Germinal center (tissue), 1 donor: ENCODE measurements around the gene GRID2.

Experiments used
- DNase-seq: peaks from one replicate; pipeline ENCODE4 v3.0.0; 2012; ENCODE audit warnings: mixed read lengths, low spot score

The GRID2 gene

DNA sequence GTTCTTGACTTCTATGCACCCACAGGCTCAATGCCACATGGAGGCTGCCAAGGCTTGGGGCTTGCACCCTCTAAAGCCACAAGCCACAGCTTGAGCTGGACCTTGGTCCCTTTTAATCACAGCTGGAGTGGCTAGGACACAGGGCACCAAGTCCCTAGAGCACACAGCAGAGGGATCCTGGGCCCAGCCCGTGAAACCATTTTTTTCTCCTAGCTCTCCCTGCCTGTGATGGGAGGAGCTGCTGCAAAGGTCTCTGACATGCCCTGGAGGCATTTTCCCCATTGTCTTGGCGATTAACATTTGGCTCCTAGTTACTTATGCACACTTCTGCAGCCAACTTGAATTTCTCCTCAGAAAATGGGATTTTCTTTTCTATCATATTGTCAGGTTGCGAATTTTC, 410.9 kb downstream of the GRID2 start:
- DNase-seq, result no peak

DNA sequence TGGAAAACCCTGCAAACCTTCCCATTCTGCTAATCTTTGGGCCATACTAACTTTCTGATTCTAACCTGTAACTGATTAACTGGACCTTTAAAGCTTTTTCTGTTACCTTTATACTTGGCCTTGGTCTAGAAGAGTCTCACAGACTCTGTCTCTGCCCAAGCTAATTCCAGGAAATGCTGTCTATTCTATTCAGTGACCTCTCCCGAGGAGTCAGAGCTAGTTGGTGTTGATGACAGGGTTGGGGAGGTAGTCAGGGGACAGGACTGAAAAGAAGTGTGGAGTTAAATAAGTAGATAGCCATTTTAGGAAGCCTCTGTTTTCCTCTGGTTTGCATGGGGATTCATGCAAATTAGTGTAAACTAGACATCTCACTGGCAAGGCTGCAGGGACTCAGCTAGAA, 429.5 kb downstream of the GRID2 start:
- no peak for DNase-seq

GRCh38 chr4:92735025-92735665, 431.4 kb downstream of the GRID2 start:
- DNase-seq, result no peak

DNA sequence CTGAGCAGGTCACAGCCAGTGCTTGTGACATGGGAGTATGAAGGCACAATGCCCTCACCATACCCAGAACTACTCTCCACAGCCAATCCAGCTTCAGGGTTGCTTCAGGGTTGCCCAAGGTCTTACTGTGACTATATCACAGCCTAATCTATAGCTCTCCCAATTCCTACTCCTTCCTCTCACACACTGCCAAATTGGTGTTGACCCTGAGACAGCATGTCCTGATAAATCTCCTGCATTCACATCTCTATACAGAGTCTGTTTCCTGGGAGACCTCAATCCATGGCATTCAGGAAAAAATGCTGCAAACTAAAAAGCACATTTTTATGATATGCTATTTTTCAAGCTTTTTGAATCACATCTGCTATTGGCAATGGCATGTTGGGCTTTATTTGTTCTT, 456.7 kb downstream of the GRID2 start:
- DNase-seq, result no peak

DNA sequence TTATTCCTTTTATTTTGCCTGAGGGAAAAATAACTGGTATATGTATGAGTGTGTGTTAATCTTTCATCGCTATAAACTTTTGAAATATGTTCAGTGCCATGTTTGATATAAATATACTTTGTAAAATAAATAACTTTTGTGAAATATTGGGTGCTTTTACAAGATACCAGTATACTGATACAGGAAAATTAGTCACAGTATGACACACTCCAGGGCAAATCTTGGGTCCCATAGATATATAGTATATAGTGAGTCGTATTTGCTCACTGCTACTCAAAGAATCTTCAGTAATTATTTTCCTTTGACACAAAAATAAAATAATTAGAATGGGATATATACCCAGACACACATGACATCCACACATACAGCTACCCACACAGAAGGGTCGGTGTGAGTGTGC, 472.3 kb downstream of the GRID2 start:
- no peak for DNase-seq

GRCh38 chr4:92789741-92790140, 486.0 kb downstream of the GRID2 start:
- no peak for DNase-seq

- no peak for DNase-seq
Observed at GRCh38 chr4:92791871-92792440, 488.2 kb downstream of the GRID2 start.

DNA sequence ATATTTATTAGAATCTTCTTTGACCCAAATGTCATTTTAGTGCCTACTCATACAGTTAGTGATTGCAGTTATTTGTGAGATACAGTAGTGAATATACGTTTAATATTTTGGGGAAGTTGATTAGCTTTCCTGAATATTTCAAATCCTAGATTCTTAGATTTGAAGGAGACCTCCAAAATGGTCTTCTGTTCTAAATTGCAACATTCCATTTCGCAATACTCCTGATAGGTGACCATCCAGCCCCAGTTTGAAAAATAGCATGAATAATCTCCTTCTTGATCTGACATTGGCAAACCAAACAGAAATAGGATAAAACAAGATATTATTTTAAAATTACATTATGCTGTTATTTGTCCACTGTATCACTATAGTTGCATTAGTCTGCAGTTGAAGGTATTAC, 505.6 kb downstream of the GRID2 start:
- no peak for DNase-seq

DNA sequence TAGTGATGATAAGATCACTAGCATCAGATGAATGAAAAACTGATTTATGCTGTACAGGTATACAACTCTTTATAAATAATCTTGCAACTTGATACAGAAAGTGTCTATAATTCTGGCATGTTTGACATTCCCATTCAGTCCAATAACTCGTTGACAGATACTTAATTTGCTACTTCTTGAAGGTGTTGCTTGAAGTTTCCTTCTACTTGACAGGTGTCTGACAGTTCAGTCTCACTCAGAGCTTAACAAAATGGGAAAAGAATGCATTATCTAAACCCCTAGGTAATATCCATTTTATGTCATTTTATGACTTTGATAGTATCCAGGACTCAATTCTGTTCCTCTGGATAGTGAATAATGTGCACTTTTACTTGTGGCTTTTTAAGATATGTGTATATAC, 508.9 kb downstream of the GRID2 start:
- DNase-seq, result no peak

GRCh38 chr4:92814677-92815076, 510.9 kb downstream of the GRID2 start:
- DNase-seq, result no peak

DNA sequence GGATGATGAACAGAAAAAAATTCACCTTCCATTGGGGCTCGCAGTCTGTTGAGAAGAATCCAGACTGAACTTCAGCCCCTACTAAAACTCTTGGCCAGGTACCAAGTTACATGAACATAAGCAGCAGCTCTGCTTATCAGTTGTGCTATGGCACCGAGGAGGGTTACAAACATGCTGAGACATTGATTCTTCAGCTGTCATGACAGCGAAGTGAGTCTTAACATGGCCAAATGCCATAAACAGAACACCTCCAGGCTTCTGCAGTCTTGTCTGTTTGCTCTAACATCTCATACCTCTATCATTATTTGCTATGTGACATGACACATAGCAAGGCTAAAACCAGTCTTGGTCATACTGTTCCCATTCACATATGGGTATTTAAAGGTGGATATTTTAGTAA, 521.5 kb downstream of the GRID2 start:
- no peak for DNase-seq

- no peak for DNase-seq
Observed at GRCh38 chr4:92825791-92826190, 522.0 kb downstream of the GRID2 start.

- no peak for DNase-seq
Observed at GRCh38 chr4:92830771-92831170, 527.0 kb downstream of the GRID2 start.

GRCh38 chr4:92840880-92841279, 537.1 kb downstream of the GRID2 start:
- DNase-seq, result no peak

GRCh38 chr4:92843784-92844183, 540.0 kb downstream of the GRID2 start:
- DNase-seq, result no peak

DNA sequence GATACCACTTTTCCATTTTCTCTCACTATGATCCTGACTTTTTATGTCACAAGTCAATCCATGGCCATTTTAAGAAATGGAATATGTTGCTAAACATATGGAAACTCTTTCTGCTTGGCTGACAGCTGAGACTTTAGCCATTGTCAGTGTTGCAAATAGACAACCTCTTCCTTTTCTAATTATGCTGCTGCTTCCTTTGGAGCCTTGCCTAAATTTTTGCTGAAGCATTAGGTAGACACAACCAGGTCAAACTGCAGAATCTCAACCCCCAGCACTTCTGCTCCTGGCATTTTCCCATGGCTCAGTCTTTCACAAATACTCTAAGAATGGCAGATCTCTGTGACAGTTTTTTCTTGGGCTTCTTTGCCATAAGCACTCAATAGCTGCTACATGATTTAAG, 543.3 kb downstream of the GRID2 start:
- DNase-seq, result no peak

DNA sequence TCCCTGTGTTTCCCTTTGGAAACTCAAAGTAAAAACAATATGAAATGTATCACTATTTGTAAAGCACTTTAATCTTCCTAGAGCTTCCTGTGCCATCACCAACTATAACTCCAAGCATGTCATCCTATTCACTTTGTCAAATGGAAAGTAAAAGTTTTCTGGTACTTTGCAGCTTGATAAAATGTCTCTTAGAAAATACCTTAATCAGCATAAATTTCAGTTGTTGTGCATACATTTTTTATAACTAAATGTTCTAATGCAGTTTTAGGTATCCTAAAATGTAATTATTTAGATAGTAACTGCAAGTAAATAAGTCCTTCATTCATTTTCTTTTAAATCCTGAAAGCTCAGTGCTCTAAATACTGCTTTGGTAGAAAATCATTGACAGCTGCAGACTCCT, 558.7 kb downstream of the GRID2 start:
- no peak for DNase-seq

- no peak for DNase-seq
Observed at GRCh38 chr4:92864096-92864495, 560.3 kb downstream of the GRID2 start.

- DNase-seq, result no peak
Observed at GRCh38 chr4:92872604-92873003, 568.8 kb downstream of the GRID2 start.

DNA sequence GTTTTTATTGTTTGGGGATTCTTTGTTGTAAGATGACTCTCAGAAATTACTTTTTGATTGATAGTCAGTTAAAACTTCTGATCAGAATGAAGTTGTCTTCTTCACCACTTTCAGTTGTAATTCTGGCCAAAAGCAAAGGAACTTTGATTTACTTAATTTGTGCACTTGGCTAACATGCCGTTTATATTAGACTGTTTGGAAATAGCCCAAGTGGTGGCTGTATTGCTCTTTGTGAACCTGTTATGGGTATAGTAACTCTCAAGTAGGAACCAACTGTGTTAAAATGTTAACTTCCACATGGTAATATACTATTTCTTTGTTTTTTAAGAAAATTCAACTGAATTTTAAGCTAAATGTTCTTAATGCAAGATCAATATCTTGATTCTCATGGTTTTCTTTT, 581.9 kb downstream of the GRID2 start:
- DNase-seq, result no peak

DNA sequence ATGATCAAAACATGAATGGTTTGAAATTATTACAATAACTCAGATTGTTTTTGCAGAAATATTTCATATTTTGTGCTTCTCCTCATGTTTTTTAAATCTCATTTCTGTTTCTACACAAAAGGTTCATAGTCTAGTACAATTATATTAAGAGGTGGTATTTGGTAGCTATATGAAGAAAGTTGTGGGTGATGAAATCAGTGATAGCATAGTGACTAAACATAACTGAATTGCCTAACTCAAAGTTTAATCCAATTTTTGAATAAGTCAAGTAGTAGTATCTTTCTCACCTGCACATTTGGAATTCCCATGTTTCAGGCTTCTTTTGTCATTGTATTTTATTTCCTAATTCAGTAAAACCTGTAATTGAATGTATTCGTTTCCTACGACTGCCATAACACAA, 648.7 kb downstream of the GRID2 start:
- DNase-seq, result no peak

DNA sequence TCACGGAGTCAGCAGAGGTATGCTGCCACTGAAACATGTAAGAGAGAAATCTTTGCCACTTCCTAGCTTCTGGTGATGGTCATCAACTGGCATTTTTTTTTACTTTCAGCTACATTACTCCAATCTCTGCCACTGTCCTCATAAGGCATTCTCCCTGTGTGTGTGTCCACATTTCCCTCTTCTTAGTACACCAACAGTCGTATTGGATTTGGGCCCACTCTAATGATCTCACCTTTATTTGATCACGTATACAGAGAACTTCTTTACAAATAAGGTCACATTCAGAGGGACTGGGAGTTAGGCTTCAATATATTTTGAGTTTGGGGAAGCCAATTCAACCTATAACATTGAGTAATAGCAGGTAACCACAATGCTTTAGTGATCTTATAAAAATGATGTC, 649.1 kb downstream of the GRID2 start:
- DNase-seq, result no peak

- no peak for DNase-seq
Observed at GRCh38 chr4:92953462-92953861, 649.7 kb downstream of the GRID2 start.

DNA sequence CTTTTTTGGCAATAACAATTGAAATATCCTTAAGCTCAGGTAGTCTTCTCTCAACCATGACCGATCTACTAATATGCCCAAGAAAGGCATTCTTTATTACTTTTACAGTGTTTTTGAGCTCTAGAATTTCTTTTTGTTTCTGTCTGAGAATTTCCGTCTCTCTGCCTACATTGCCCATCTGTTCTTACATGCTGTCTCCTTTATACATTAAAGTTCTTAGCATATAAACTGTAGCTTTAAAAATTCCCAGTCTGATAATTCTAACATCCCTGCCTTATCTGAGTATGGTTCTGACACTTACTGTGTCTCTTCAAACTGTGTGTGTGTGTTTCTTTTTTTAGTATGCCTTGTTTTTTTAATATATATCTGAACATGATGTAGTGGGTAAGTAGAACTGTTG, 658.1 kb downstream of the GRID2 start:
- no peak for DNase-seq
